Lower lobe of right lung (tissue), 2 donors: ENCODE results near the gene AFF3. TPM values are rescaled to one million over a fixed set of nuclear protein-coding genes. Genes with fewer than 3 reads are reported as not detected.
A peak's percentile ranks its signal among the peaks of the same experiment; 100 is the strongest.

Experiments used
- ATAC-seq, 2 donors: fragments of 200-7000 bp; cut with Tn5 transposase; one replicate each; pipeline ENCODE4 v1.9.1; 2020 to 2022; ENCODE audit warnings: mild to moderate bottlenecking in 2 of 2, moderate library complexity in 2 of 2
- DNase-seq: peaks from one replicate; pipeline ENCODE4 v3.0.0-alpha.2; 2020
- H3K27ac ChIP-seq: fragments of 200-600 bp; one replicate; pipeline ENCODE4 v1.8.0; 2022
- H3K27me3 ChIP-seq: fragments of 200-600 bp; one replicate; pipeline ENCODE4 v1.8.0; 2022; ENCODE audit warnings: low read depth
- H3K36me3 ChIP-seq: fragments of 200-600 bp; one replicate; pipeline ENCODE4 v1.8.0; 2022; ENCODE audit warnings: mild to moderate bottlenecking
- H3K4me1 ChIP-seq: fragments of 200-600 bp; one replicate; pipeline ENCODE4 v1.8.0; 2022
- H3K4me3 ChIP-seq: fragments of 200-600 bp; one replicate; pipeline ENCODE4 v1.8.0; 2022; ENCODE audit warnings: mild to moderate bottlenecking
- H3K9me3 ChIP-seq: fragments of 200-600 bp; one replicate; pipeline ENCODE4 v1.8.0; 2022
- intact Hi-C: fragments of 100-400 bp; cut with DNase I; formaldehyde crosslinking; loops from one replicate; pipeline ENCODE4 v1.11.0; 2022
- total RNA-seq: library from RNA; stranded (reverse); fragmentation: NEBNext Ultra II Directional; extraction: Animal tissue kit (Norgen Biotek cat#: 25700); gene quantifications from one replicate; pipeline ENCODE4 v1.2.1, GENCODE V29; 2021
- TF ChIP-seq, protein P1 (sequence below): fragments of 200-600 bp; IDR thresholded peaks from one replicate; pipeline ENCODE4 v1.8.0; 2022; ENCODE audit warnings: antibody characterized with exemption, mild to moderate bottlenecking
- donor health status: DM: no; HTN: yes; CAD: no; lungs with severe emphysema.

Gene AFF3
- total RNA-seq, 1 donor from 2014 or later: 57.3 TPM

DNA sequence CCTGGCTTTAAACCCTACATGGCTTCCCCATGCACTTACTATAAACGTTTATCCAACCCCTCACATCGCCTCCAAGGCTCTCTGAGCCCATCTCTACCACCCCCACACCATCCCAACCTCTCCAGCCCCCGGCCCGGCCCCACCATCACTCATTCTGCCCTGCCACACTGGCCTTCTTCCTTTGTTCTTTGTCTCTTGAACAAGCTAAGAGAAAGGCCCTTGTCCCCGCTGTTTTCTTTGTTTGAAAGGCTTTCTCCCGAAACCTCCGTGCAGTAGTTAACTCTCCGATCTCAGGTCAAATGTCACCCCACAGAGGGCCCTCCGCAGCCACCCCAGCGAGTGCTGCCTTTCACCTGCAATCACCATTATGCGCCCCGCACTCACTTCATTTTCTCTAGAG lies 100.4 kb downstream of the AFF3 start:
- H3K27ac ChIP-seq: no peak overlapping the region
- no peaks in the 10 kb centered on the region for H3K36me3 ChIP-seq
- intact Hi-C loops: no loop called here
- no peak overlapping the region for H3K4me3 ChIP-seq
- TF ChIP-seq, protein P1, sequence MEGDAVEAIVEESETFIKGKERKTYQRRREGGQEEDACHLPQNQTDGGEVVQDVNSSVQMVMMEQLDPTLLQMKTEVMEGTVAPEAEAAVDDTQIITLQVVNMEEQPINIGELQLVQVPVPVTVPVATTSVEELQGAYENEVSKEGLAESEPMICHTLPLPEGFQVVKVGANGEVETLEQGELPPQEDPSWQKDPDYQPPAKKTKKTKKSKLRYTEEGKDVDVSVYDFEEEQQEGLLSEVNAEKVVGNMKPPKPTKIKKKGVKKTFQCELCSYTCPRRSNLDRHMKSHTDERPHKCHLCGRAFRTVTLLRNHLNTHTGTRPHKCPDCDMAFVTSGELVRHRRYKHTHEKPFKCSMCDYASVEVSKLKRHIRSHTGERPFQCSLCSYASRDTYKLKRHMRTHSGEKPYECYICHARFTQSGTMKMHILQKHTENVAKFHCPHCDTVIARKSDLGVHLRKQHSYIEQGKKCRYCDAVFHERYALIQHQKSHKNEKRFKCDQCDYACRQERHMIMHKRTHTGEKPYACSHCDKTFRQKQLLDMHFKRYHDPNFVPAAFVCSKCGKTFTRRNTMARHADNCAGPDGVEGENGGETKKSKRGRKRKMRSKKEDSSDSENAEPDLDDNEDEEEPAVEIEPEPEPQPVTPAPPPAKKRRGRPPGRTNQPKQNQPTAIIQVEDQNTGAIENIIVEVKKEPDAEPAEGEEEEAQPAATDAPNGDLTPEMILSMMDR: no peak
- peaks cover 2% of the 10 kb centered on the region for H3K4me1 ChIP-seq
- no peaks in the 10 kb centered on the region for H3K27me3 ChIP-seq
- ATAC-seq: no peak
- no peaks in the 10 kb centered on the region for H3K9me3 ChIP-seq
- DNase-seq: no peak

DNA sequence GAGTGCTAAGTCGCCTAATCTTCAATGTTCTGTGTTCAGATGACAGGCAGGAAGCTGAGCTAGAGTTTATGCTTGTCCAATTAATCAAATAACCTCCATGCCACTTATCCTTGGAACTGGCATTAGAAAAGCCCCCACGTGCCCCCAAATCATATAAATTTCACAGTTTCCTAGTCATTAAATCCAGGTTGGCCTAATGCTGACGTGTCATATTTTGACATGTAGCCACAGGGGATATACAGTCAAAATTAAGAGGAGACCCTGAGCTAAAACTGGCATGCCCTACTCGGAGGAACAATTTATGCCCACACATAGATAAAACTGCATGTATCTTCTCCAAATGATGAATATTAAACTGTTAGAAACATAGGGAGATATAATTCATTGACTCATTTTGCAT lies 101.0 kb downstream of the AFF3 start:
- ATAC-seq (no peak), DNase-seq (no peak)
- TF ChIP-seq, protein P1: no peak
- no peak overlapping the region for H3K4me3 ChIP-seq
- no peaks in the 10 kb centered on the region for H3K27me3 ChIP-seq
- H3K4me1 ChIP-seq: peaks cover 7% of the 10 kb centered on the region
- no peaks in the 10 kb centered on the region for H3K36me3 ChIP-seq
- no peak overlapping the region for H3K27ac ChIP-seq
- intact Hi-C loops: no loop called here
- H3K9me3 ChIP-seq: no peaks in the 10 kb centered on the region

DNA sequence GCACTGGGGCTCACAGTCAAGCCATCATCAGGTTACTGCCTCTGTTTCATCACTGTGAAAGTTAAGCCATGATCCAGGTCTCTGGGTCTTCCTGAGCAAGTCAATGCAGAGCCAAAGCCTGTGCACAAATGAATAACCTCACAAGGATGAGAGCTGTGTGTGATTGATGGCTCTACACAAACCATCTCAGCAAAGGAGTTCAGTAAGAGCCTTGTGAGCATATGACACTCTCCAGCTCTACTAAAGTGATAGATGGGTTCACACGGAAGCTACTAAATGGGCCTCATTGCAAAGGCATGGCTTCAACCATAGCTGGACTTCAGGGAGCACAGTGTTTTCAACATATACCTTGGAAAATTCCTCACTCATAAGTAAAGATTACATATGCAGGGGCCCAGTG lies 101.5 kb downstream of the AFF3 start:
- intact Hi-C loops: no loop called here
- H3K27me3 ChIP-seq: no peaks in the 10 kb centered on the region
- H3K4me1 ChIP-seq: peaks cover 7% of the 10 kb centered on the region
- no peak overlapping the region for H3K27ac ChIP-seq
- no peak overlapping the region for H3K4me3 ChIP-seq
- no peaks in the 10 kb centered on the region for H3K9me3 ChIP-seq
- DNase-seq (no peak), ATAC-seq (no peak)
- TF ChIP-seq, protein P1: no peak
- H3K36me3 ChIP-seq: no peaks in the 10 kb centered on the region

DNA sequence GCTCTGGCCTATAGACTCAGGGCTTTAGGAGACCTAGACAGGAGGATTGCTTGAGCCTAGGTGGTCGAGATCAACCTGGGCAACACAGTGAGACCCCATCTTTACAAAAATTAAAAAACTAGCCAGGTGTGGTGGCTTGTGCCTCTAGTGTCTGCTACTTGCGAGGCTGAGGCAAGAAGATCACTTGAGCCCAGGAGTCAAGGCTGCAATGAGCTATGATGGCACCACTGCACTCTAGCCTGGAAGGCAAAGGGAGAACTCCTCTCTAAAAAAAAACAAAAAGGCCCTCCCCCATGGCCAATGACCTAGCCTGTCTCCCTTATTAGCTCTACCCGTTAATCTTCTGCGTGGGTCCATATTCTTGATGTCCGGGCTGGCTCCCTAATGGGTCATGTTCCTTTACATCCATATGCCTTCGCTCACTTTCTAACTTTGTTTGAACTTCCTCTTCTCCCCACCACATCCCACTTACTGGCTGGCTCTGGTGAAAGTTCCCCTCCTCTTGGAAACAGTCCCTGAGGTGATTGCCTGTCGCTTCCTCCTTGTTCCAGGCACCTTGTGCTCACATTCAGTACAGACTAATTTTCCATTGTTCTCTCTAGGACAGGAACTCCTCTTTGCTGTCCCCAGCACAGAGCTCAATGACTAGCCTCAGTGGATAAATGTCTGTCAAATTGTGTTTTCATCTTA lies 103.0 kb downstream of the AFF3 start:
- Histone ChIP-seq H3K4me1 (peaks cover 7% of the 10 kb centered on the region), H3K27ac (no peak overlapping the region), H3K27me3 (no peaks in the 10 kb centered on the region), H3K4me3 (no peak overlapping the region), H3K9me3 (no peaks in the 10 kb centered on the region), H3K36me3 (no peaks in the 10 kb centered on the region)
- intact Hi-C loops: no loop called here
- no peak for DNase-seq
- peak; percentile 37 to 47 for ATAC-seq
- TF ChIP-seq, protein P1: no peak

DNA sequence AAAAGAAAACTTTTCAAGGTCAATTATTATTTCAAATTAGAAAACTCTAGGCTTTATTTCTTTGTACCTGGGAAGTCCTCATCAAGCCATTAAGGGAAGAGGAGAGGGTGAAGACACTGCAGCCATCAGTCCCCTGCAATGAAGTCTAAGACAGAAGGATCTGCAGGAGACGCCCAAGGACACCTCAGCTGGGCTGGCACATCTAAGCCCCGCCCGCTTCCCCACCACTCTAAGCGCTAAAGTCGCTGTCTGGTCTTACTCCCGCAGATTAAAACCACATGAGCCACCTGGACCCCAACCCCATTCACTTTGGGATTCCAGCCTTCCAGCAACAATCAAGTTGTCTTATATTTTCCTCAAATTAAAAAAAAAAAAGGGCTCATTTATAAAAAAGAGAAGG lies 104.4 kb downstream of the AFF3 start:
- H3K27ac ChIP-seq: no peak overlapping the region
- TF ChIP-seq, protein P1: no peak
- intact Hi-C loops: no loop called here
- peaks cover 7% of the 10 kb centered on the region for H3K4me1 ChIP-seq
- H3K27me3 ChIP-seq: no peaks in the 10 kb centered on the region
- no peak overlapping the region for H3K4me3 ChIP-seq
- ATAC-seq (no peak), DNase-seq (no peak)
- no peaks in the 10 kb centered on the region for H3K36me3 ChIP-seq
- H3K9me3 ChIP-seq: no peaks in the 10 kb centered on the region
